HepG2 (cell line): ENCODE measurements around the gene TGFA. TPM values are rescaled to one million over a fixed set of nuclear protein-coding genes. Genes with fewer than 3 reads are reported as not detected.

ENCODE experiments used
- ATAC-seq: fragments of 200-7000 bp; cut with Tn5 transposase; 3 replicates; pipeline ENCODE4 v1.9.1; 2020; ENCODE audit warnings: mild to moderate bottlenecking, moderate library complexity
- BruUV-seq: library from RNA; stranded (reverse); fragments of 400-500 nt; replicated peaks from 2 replicates; lab custom pipeline; 2021; lab: Mats Ljungman, UMichigan
- CTCF ChIA-PET: fragments of 300-600 bp; formaldehyde crosslinking; extraction: SDS; loops from one replicate; lab custom pipeline; 2021; ENCODE audit warnings: low total read pairs, inconsistent platforms, low intra/inter-chr PET ratio; lab: Yijun Ruan, JAX
- POLR2A ChIA-PET: fragments of 350-600 bp; sonication (Branson Sonifier 250); formaldehyde crosslinking; loops from one replicate; lab custom pipeline; 2020; ENCODE audit warnings: antibody characterized with exemption, inconsistent platforms; lab: Yijun Ruan, JAX
- DNase-seq: peaks from one replicate; pipeline ENCODE4 v3.0.0-alpha.2; 2015; ENCODE audit warnings: low spot score
- FAIRE-seq: peaks from 3 replicates; lab custom pipeline; 2011; peaks lifted over from hg19 to GRCh38; lab: Jason Lieb, UNC
- H2AFZ ChIP-seq: one replicate; pipeline ENCODE4 v1.6.1; 2011; ENCODE audit warnings: low read length, inconsistent platforms
- H3K27ac ChIP-seq: fragments of 300-600 bp; 3 replicates; pipeline ENCODE4 v1.8.0; 2011; ENCODE audit warnings: mixed run types, mild to moderate bottlenecking, mixed read lengths, low read length, inconsistent platforms; ENCODE audit not compliant: insufficient read depth; ENCODE audit errors: extremely low read length
- H3K27me3 ChIP-seq, 2 experiments: fragments of 200-600 bp in 1 of 2; 2 replicates in 1 of 2; 3 replicates in 1 of 2; pipeline versions ENCODE4 v1.6.0 to v1.8.0; 2011; ENCODE audit warnings: low read length in 2 of 2, mild to moderate bottlenecking in 2 of 2, moderate library complexity in 2 of 2, inconsistent platforms in 1 of 2; ENCODE audit not compliant: insufficient read depth in 2 of 2, control insufficient read depth in 1 of 2
- H3K36me3 ChIP-seq, 2 experiments: fragments of 200-600 bp in 1 of 2; replicated peaks in 1 of 2; 2 replicates in 1 of 2; 3 replicates in 1 of 2; pipeline versions ENCODE4 v1.5.1 to v1.8.0; 2011; ENCODE audit warnings: low read length in 2 of 2, inconsistent platforms in 1 of 2; ENCODE audit not compliant: insufficient read depth in 2 of 2, control insufficient read depth in 1 of 2
- H3K4me1 ChIP-seq: 2 replicates; pipeline ENCODE4 v1.5.1; 2012; ENCODE audit warnings: low read length, inconsistent platforms; ENCODE audit not compliant: insufficient read depth
- H3K4me2 ChIP-seq: 2 replicates; pipeline ENCODE4 v1.6.0; 2011; ENCODE audit warnings: low read depth, low read length, inconsistent platforms
- H3K4me3 ChIP-seq, 3 experiments: fragments of 200-600 bp in 1 of 3; sonication (generic), shearing (Covaris generic) in 1 of 3; replicated peaks in 1 of 3; 2 replicates each; pipeline ENCODE4 v1.5.1; 2011 to 2016; ENCODE audit warnings: low read length in 3 of 3, inconsistent platforms in 2 of 3, low read depth in 2 of 3, mild to moderate bottlenecking in 2 of 3, control low read depth in 1 of 3, mixed read lengths in 1 of 3; ENCODE audit not compliant: insufficient read depth in 1 of 3
- H3K79me2 ChIP-seq: one replicate; pipeline ENCODE4 v1.6.1; 2011; ENCODE audit warnings: low read length, inconsistent platforms; ENCODE audit not compliant: insufficient read depth
- H3K9ac ChIP-seq: 2 replicates; pipeline ENCODE4 v1.6.0; 2011; ENCODE audit warnings: mild to moderate bottlenecking, low read depth, low read length, inconsistent platforms; ENCODE audit not compliant: insufficient read depth
- H3K9me3 ChIP-seq: 2 replicates; pipeline ENCODE4 v1.5.1; 2012; ENCODE audit warnings: mild to moderate bottlenecking, low read length
- H4K20me1 ChIP-seq: 2 replicates; pipeline ENCODE4 v1.6.0; 2011; ENCODE audit warnings: inconsistent platforms, mild to moderate bottlenecking, low read length, moderate library complexity; ENCODE audit not compliant: insufficient read depth
- ATF1 ChIP-seq: IDR thresholded peaks from 2 replicates; pipeline ENCODE4 v1.6.1; 2016; ENCODE audit warnings: mild to moderate bottlenecking, control low read depth
- CAMTA2 ChIP-seq: sonication (generic); formaldehyde crosslinking; IDR thresholded peaks from 2 replicates; pipeline ENCODE4 v1.4.0; 2020; ENCODE audit warnings: mild to moderate bottlenecking, missing genetic modification reagents, borderline replicate concordance
- FOXA1 ChIP-seq, 2 experiments: fragments of 450-650 bp in 1 of 2; sonication (generic) in 1 of 2; formaldehyde crosslinking in 1 of 2; IDR thresholded peaks; 2 replicates each; pipeline versions ENCODE4 v1.4.0 to v1.6.1; 2016 to 2020; ENCODE audit warnings: missing genetic modification reagents in 1 of 2
- GATAD2A ChIP-seq: IDR thresholded peaks from 2 replicates; pipeline ENCODE4 v1.6.1; 2016
- HDAC1 ChIP-seq: sonication (generic); formaldehyde crosslinking; IDR thresholded peaks from 2 replicates; pipeline ENCODE4 v1.5.1; 2020; ENCODE audit warnings: mild to moderate bottlenecking, missing genetic modification reagents
- KLF12 ChIP-seq: sonication (generic); formaldehyde crosslinking; IDR thresholded peaks from 2 replicates; pipeline ENCODE4 v1.4.0; 2020; ENCODE audit warnings: missing genetic modification reagents, borderline replicate concordance
- NFE2 ChIP-seq: sonication (generic); formaldehyde crosslinking; IDR thresholded peaks from 2 replicates; pipeline ENCODE4 v1.4.0; 2020; ENCODE audit warnings: missing genetic modification reagents
- NR2F6 ChIP-seq, 2 experiments: IDR thresholded peaks; 2 replicates each; pipeline ENCODE4 v1.6.1; 2016; ENCODE audit warnings: antibody characterized with exemption in 1 of 2, mild to moderate bottlenecking in 1 of 2
- RORA ChIP-seq: sonication (generic); formaldehyde crosslinking; IDR thresholded peaks from 2 replicates; pipeline ENCODE4 v1.5.0; 2020; ENCODE audit warnings: mild to moderate bottlenecking, missing genetic modification reagents, moderate library complexity
- SRY ChIP-seq: sonication (generic); formaldehyde crosslinking; IDR thresholded peaks from 2 replicates; pipeline ENCODE4 v1.8.0; 2022; ENCODE audit warnings: mild to moderate bottlenecking, missing genetic modification reagents
- TAF15 ChIP-seq: fragments of 200-400 bp; formaldehyde crosslinking; IDR thresholded peaks from one replicate; pipeline ENCODE4 v1.6.1; 2018; ENCODE audit warnings: mild to moderate bottlenecking, low read depth, low read length; ENCODE audit not compliant: poor library complexity, severe bottlenecking
- TBP ChIP-seq: sonication (generic); formaldehyde crosslinking; IDR thresholded peaks from 2 replicates; pipeline ENCODE4 v1.5.0; 2020; ENCODE audit warnings: missing genetic modification reagents
- ZFP1 ChIP-seq: IDR thresholded peaks from 2 replicates; pipeline ENCODE4 v1.6.1; 2016
- ZFY ChIP-seq: sonication (generic); formaldehyde crosslinking; IDR thresholded peaks from 2 replicates; pipeline ENCODE4 v1.4.0; 2020; ENCODE audit warnings: missing genetic modification reagents
- ZNF138 ChIP-seq: sonication (generic); formaldehyde crosslinking; IDR thresholded peaks from 2 replicates; pipeline ENCODE4 v1.5.0; 2020; ENCODE audit warnings: mild to moderate bottlenecking, low read depth, missing genetic modification reagents
- ZNF17 ChIP-seq: sonication (generic); formaldehyde crosslinking; IDR thresholded peaks from 2 replicates; pipeline ENCODE4 v1.5.0; 2020; ENCODE audit warnings: mild to moderate bottlenecking, missing genetic modification reagents
- ZNF292 ChIP-seq: sonication (generic); formaldehyde crosslinking; IDR thresholded peaks from 2 replicates; pipeline ENCODE4 v1.8.1; 2022; ENCODE audit warnings: mild to moderate bottlenecking, low read depth, missing genetic modification reagents, borderline replicate concordance
- ZNF441 ChIP-seq: sonication (generic); formaldehyde crosslinking; IDR thresholded peaks from 2 replicates; pipeline ENCODE4 v1.7.0; 2021; ENCODE audit warnings: missing genetic modification reagents, borderline replicate concordance
- WGBS: methylation state at CpG from one replicate; pipeline ENCODE4 v1.1.6; 2017; ENCODE audit warnings: low lambda C conversion rate; 5-methylcytosine and 5-hydroxymethylcytosine counted together
- in situ Hi-C: cut with HindIII; loops from 2 replicates; pipeline ENCODE4 v1.10.0; 2017; ENCODE audit warnings: low pct_unique_long_range_greater_than_20kb; ENCODE audit not compliant: extremely low pct_ligation_motif_present
- intact Hi-C: fragments of 100-400 bp; cut with micrococcal nuclease; formaldehyde crosslinking; loops from one replicate; pipeline ENCODE4 v1.10.0; 2022; ENCODE audit not compliant: unreplicated experiment
- polyA plus RNA-seq, 8 experiments: library from polyadenylated mRNA; depleted of rRNA in 3 of 8; stranded (reverse) in 7 of 8; unstranded in 1 of 8; fragments of >200 nt; fragmentation: Illumina TruSeq in 4 of 8; extraction: Trizol in 4 of 8; gene quantifications; 2 replicates each; pipeline versions ENCODE4 v1.2.1 to v1.2.3, GENCODE V29; 2011 to 2016; ENCODE audit warnings: low read depth in 4 of 8, missing spikeins in 1 of 8, mixed read lengths in 1 of 8; ENCODE audit not compliant: insufficient read depth in 1 of 8
- total RNA-seq, 5 experiments: library from RNA; depleted of rRNA; stranded (reverse); fragments of >200 nt; fragmentation: Illumina TruSeq; extraction: Trizol; gene quantifications; 2 replicates each; pipeline ENCODE4 v1.2.3, GENCODE V29; 2016; ENCODE audit warnings: low read depth in 1 of 5
- TF ChIP-seq, protein P1 (sequence below): sonication (generic); formaldehyde crosslinking; IDR thresholded peaks from 2 replicates; pipeline ENCODE4 v1.8.1; 2023; ENCODE audit warnings: missing genetic modification reagents, mild to moderate bottlenecking, borderline replicate concordance
- TF ChIP-seq, protein P2 (sequence below): sonication (generic); formaldehyde crosslinking; IDR thresholded peaks from 2 replicates; pipeline ENCODE4 v1.5.0; 2020; ENCODE audit warnings: missing genetic modification reagents
- TF ChIP-seq, protein P3 (sequence below): sonication (generic); IDR thresholded peaks from 2 replicates; pipeline ENCODE4 v1.6.1; 2016; ENCODE audit warnings: low read depth, borderline replicate concordance

The TGFA gene
- total and polyA plus RNA-seq, 2 of the 13 experiments (the other 11 are each of a cell fraction or from before 2014, with no cell fraction given), result 7.8 to 15.3 TPM

DNA sequence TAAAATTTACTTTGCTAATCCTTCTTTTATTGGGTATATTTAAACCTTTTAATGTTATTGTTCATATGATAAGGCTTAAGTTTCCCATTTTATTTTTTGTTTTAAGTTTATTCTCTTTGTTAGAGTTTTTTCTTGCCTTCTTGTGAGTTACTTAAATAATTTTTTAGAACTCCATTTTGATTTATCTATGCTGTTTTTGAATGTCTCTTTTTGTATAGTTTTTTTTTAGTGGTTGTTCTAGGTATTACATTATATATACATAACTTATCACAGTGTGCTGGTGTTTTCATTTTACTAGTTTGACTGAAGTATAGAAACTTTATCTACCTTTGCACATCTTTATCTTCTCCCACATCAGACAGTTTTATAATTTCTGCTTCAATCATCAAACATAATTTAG is 49.4 kb upstream of the TGFA start:
- FAIRE-seq, result no peak
- no peaks in the 10 kb centered on the region for H3K4me1 ChIP-seq
- DNase-seq, result no peak
- CTCF ChIA-PET, result no interaction called here
- no peak overlapping the region for H3K4me3 ChIP-seq
- peaks cover 2 to 26% of the 10 kb centered on the region in 2 experiments; a peak in 2 of 5 replicates for H3K27me3 ChIP-seq
- H2AFZ ChIP-seq, result no peak overlapping the region
- TF ChIP-seq, protein P1, sequence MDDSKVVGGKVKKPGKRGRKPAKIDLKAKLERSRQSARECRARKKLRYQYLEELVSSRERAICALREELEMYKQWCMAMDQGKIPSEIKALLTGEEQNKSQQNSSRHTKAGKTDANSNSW (CRISPR knock-in tag), result no peak
- TF ChIP-seq HDAC1 (CRISPR knock-in tag) (no peak), CAMTA2 (CRISPR knock-in tag) (no peak), ZNF138 (CRISPR knock-in tag) (no peak), ZFY (CRISPR knock-in tag) (no peak), ZNF17 (CRISPR knock-in tag) (no peak), SRY (CRISPR knock-in tag) (no peak), NFE2 (CRISPR knock-in tag) (no peak), NR2F6 (IDR thresholded peaks at IDR 0.05) (no peak), NR2F6 (CRISPR knock-in tag; IDR thresholded peaks at IDR 0.05) (no peak)
- no peaks in the 10 kb centered on the region for H3K79me2 ChIP-seq
- no peaks in the 10 kb centered on the region for H3K36me3 ChIP-seq
- ATAC-seq, result no peak
- POLR2A ChIA-PET, result no interaction called here
- no TSS peak for BruUV-seq
- H4K20me1 ChIP-seq, result no peaks in the 10 kb centered on the region
- intact Hi-C loops, result no loop called here
- no peak overlapping the region for H3K9ac ChIP-seq
- no peaks in the 10 kb centered on the region for H3K9me3 ChIP-seq
- H3K27ac ChIP-seq, result no peak overlapping the region
- H3K4me2 ChIP-seq, result no peak overlapping the region
- in situ Hi-C loops, result no loop called here

DNA sequence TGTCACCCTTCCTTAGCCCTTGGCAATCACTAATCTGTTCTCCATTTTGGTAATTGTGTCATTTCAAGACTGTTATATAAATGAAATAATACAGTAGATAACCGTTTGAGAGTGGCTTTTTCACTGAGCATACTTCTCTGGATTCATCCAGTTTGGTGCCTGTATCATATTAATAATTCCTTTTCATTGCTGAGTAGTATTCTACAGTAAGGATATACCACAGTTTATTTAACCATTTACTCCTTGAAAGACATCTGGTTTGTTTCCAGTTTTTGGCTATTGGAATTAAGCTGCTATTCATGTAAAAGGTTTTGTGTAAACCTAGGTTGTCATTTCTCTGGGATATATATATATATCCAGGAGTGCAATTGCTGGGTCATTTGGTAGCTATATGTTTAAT is 44.6 kb upstream of the TGFA start:
- Histone ChIP-seq H3K79me2 (no peaks in the 10 kb centered on the region), H3K4me3 (no peak overlapping the region), H4K20me1 (no peaks in the 10 kb centered on the region), H3K4me1 (peaks cover 10% of the 10 kb centered on the region), H3K4me2 (no peak overlapping the region), H3K9me3 (no peaks in the 10 kb centered on the region; the same call in 1 of the 2 replicates), H2AFZ (no peak overlapping the region), H3K9ac (no peak overlapping the region), H3K27ac (no peak overlapping the region), H3K27me3 (no peaks in the 10 kb centered on the region), H3K36me3 (no peaks in the 10 kb centered on the region)
- no peak for FAIRE-seq
- ATAC-seq, result no peak
- in situ Hi-C loops, result no loop called here
- ChIA-PET CTCF (no interaction called here), POLR2A (no interaction called here)
- DNase-seq, result no peak
- intact Hi-C loops, result no loop called here
- BruUV-seq, result no TSS peak
- WGBS, result 8% methylated on average over 1 of the region's 1 CpG
- TF ChIP-seq, protein P2, sequence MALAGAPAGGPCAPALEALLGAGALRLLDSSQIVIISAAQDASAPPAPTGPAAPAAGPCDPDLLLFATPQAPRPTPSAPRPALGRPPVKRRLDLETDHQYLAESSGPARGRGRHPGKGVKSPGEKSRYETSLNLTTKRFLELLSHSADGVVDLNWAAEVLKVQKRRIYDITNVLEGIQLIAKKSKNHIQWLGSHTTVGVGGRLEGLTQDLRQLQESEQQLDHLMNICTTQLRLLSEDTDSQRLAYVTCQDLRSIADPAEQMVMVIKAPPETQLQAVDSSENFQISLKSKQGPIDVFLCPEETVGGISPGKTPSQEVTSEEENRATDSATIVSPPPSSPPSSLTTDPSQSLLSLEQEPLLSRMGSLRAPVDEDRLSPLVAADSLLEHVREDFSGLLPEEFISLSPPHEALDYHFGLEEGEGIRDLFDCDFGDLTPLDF (CRISPR knock-in tag), result no peak
- no peak for TF ChIP-seq KLF12
- no peak for TF ChIP-seq TAF15
- no peak for TF ChIP-seq ZNF441 (CRISPR knock-in tag)
- TF ChIP-seq TBP, result no peak
- TF ChIP-seq GATAD2A (CRISPR knock-in tag), result no peak
- no peak for TF ChIP-seq ATF1 (CRISPR knock-in tag)
- no peak for TF ChIP-seq ZFP1
- no peak for TF ChIP-seq ZNF292 (CRISPR knock-in tag)
- TF ChIP-seq, protein P3, sequence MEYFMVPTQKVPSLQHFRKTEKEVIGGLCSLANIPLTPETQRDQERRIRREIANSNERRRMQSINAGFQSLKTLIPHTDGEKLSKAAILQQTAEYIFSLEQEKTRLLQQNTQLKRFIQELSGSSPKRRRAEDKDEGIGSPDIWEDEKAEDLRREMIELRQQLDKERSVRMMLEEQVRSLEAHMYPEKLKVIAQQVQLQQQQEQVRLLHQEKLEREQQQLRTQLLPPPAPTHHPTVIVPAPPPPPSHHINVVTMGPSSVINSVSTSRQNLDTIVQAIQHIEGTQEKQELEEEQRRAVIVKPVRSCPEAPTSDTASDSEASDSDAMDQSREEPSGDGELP, result no peak
- TF ChIP-seq RORA (CRISPR knock-in tag), result no peak
- no peak for TF ChIP-seq FOXA1 (IDR thresholded peaks at IDR 0.05)
- TF ChIP-seq FOXA1 (CRISPR knock-in tag; IDR thresholded peaks at IDR 0.05), result no peak
